Transverse colon (tissue), 4 donors: ENCODE results near the gene AJAP1. TPM values are rescaled to one million over a fixed set of nuclear protein-coding genes. Genes with fewer than 3 reads are reported as not detected.

Experiments used
- DNase-seq: peaks from one replicate; pipeline ENCODE4 v3.0.0-alpha.2; 2019
- H3K27ac ChIP-seq, 4 donors: fragments of 200-600 bp; sonication (generic); 2 replicates each; pipeline ENCODE4 v1.5.1; 2016 to 2018; ENCODE audit warnings: inconsistent platforms in 4 of 4
- H3K27me3 ChIP-seq: fragments of 200-600 bp; sonication (generic); 2 replicates; pipeline ENCODE4 v1.5.1; 2017; ENCODE audit warnings: inconsistent platforms
- H3K36me3 ChIP-seq, 4 donors: fragments of 200-600 bp; sonication (generic); 2 replicates each; pipeline ENCODE4 v1.5.1; 2017 to 2019; ENCODE audit warnings: inconsistent platforms in 4 of 4
- H3K4me1 ChIP-seq, 4 donors: fragments of 200-600 bp; sonication (generic); 2 replicates each; pipeline ENCODE4 v1.5.1; 2017 to 2020; ENCODE audit warnings: inconsistent platforms in 4 of 4
- H3K4me3 ChIP-seq, 4 donors: fragments of 200-600 bp; sonication (generic); 1 replicate in 1 of 4; 2 replicates in 3 of 4; pipeline versions ENCODE4 v1.5.1 to v1.6.1; 2017 to 2019; ENCODE audit warnings: inconsistent platforms in 4 of 4
- H3K9me3 ChIP-seq, 2 donors: fragments of 200-600 bp; sonication (generic); 2 replicates each; pipeline ENCODE4 v1.5.1; 2017 to 2019; ENCODE audit warnings: inconsistent platforms in 2 of 2
- CTCF ChIP-seq, 5 experiments: fragments of 200-600 bp in 3 of 5; fragments of 450-650 bp in 2 of 5; sonication (generic) in 3 of 5; IDR thresholded peaks; 1 replicate in 2 of 5; 2 replicates in 3 of 5; pipeline ENCODE4 v1.5.1; 2016 to 2017; ENCODE audit warnings: antibody characterized with exemption in 5 of 5, inconsistent platforms in 3 of 5, mild to moderate bottlenecking in 2 of 5, moderate library complexity in 1 of 5
- EP300 ChIP-seq: sonication (generic); formaldehyde crosslinking; IDR thresholded peaks from one replicate; pipeline ENCODE4 v1.6.1; 2017; ENCODE audit warnings: antibody characterized with exemption, low read depth
- POLR2A ChIP-seq: fragments of 450-650 bp; IDR thresholded peaks from one replicate; pipeline ENCODE4 v1.6.1; 2016; ENCODE audit warnings: antibody characterized with exemption, mild to moderate bottlenecking, moderate library complexity
- POLR2AphosphoS5 ChIP-seq, 3 donors: sonication (generic); formaldehyde crosslinking; IDR thresholded peaks; one replicate each; pipeline ENCODE4 v1.6.1; 2016; ENCODE audit warnings: antibody characterized with exemption in 3 of 3
- WGBS, 2 donors: methylation state at CpG; one replicate each; pipeline ENCODE4 v1.1.5; 2018; ENCODE audit warnings: low coverage in 1 of 2; 5-methylcytosine and 5-hydroxymethylcytosine counted together
- in situ Hi-C, 4 donors: fragments of 200-750 bp; cut with MboI; loops; one replicate each; pipeline versions ENCODE4 v1.15.0 to v1.15.1; 2017; ENCODE audit warnings: low sequenced_read_pairs in 3 of 4, low pct_ligation_motif_present in 1 of 4, low pct_unique_long_range_greater_than_20kb in 1 of 4
- intact Hi-C: fragments of 100-400 bp; cut with DNase I; formaldehyde crosslinking; loops from one replicate; pipeline ENCODE4 v1.15.1; 2023; ENCODE audit warnings: low total_unique reads
- total RNA-seq, 4 donors: library from RNA; depleted of rRNA; stranded (reverse); fragments of >200 nt; gene quantifications; one replicate each; pipeline ENCODE4 v1.1.0, GENCODE V29; 2016

AJAP1 gene
- total RNA-seq, 4 donors from 2014 or later: 0.14 to 0.16 TPM; not detected in 2

- Histone ChIP-seq H3K4me3 (no peak overlapping the region), H3K4me1 (no peaks in the 10 kb centered on the region), H3K27ac (no peak overlapping the region), H3K9me3 (no peaks in the 10 kb centered on the region), H3K27me3 (no peaks in the 10 kb centered on the region), H3K36me3 (no peaks in the 10 kb centered on the region)
- intact Hi-C loops: no loop called here
- no peak for DNase-seq
- WGBS, 2 donors: 74% methylated on average over 8 of the region's 8 CpGs; no CpG with 5 or more reads in 1 of the 2 donors
- in situ Hi-C loops: no loop called here
- no peak for TF ChIP-seq EP300
- no peak for TF ChIP-seq CTCF (IDR thresholded peaks at IDR 0.05)
- TF ChIP-seq POLR2A: no peak
- TF ChIP-seq POLR2AphosphoS5 (IDR thresholded peaks at IDR 0.05): no peak
Measured at GRCh38 chr1:4695241-4695640, 40.8 kb downstream of the AJAP1 start.

GRCh38 chr1:4696161-4696745 lies 41.8 kb downstream of the AJAP1 start:
- no peaks in the 10 kb centered on the region for H3K36me3 ChIP-seq
- no peak for DNase-seq
- no peak overlapping the region for H3K4me3 ChIP-seq
- TF ChIP-seq POLR2AphosphoS5 (IDR thresholded peaks at IDR 0.05): no peak
- TF ChIP-seq CTCF (IDR thresholded peaks at IDR 0.05): no peak
- TF ChIP-seq EP300: no peak
- no peak for TF ChIP-seq POLR2A
- H3K4me1 ChIP-seq: no peaks in the 10 kb centered on the region
- intact Hi-C loops: no loop called here
- H3K27me3 ChIP-seq: no peaks in the 10 kb centered on the region
- H3K27ac ChIP-seq: no peak overlapping the region
- 75% methylated on average over 12 of the region's 12 CpGs; no CpG with 5 or more reads in 1 of the 2 donors for WGBS, 2 donors
- in situ Hi-C loops: no loop called here
- H3K9me3 ChIP-seq: no peaks in the 10 kb centered on the region

- H3K27ac ChIP-seq: no peak overlapping the region
- no peak for TF ChIP-seq EP300
- no peak overlapping the region for H3K4me3 ChIP-seq
- H3K27me3 ChIP-seq: no peaks in the 10 kb centered on the region
- H3K36me3 ChIP-seq: no peaks in the 10 kb centered on the region
- in situ Hi-C loops: no loop called here
- no peaks in the 10 kb centered on the region for H3K9me3 ChIP-seq
- intact Hi-C loops: no loop called here
- no peaks in the 10 kb centered on the region for H3K4me1 ChIP-seq
- no peak for DNase-seq
- WGBS, 2 donors: 83 to 100% methylated on average over 1 to 2 of the region's 2 CpGs
Measured at GRCh38 chr1:4696753-4697152, 42.3 kb downstream of the AJAP1 start.

GRCh38 chr1:4697801-4698200 lies 43.4 kb downstream of the AJAP1 start:
- Histone ChIP-seq H3K36me3 (no peaks in the 10 kb centered on the region), H3K27ac (no peak overlapping the region), H3K4me1 (no peaks in the 10 kb centered on the region), H3K27me3 (no peaks in the 10 kb centered on the region), H3K9me3 (no peaks in the 10 kb centered on the region), H3K4me3 (no peak overlapping the region)
- no peak for DNase-seq
- intact Hi-C loops (no loop called here), in situ Hi-C loops (no loop called here)
- 88% methylated on average over 18 of the region's 19 CpGs; no CpG with 5 or more reads in 1 of the 2 donors for WGBS, 2 donors
- no peak for TF ChIP-seq CTCF (IDR thresholded peaks at IDR 0.05)
- no peak for TF ChIP-seq POLR2AphosphoS5 (IDR thresholded peaks at IDR 0.05)
- no peak for TF ChIP-seq POLR2A

GRCh38 chr1:4698911-4699310 lies 44.5 kb downstream of the AJAP1 start:
- in situ Hi-C loops: no loop called here
- H3K9me3 ChIP-seq: no peaks in the 10 kb centered on the region
- DNase-seq: no peak
- H3K36me3 ChIP-seq: no peaks in the 10 kb centered on the region
- TF ChIP-seq POLR2AphosphoS5 (IDR thresholded peaks at IDR 0.05) (no peak), POLR2A (no peak), CTCF (IDR thresholded peaks at IDR 0.05) (no peak), EP300 (no peak)
- H3K27me3 ChIP-seq: no peaks in the 10 kb centered on the region
- intact Hi-C loops: no loop called here
- no peak overlapping the region for H3K4me3 ChIP-seq
- no peaks in the 10 kb centered on the region for H3K4me1 ChIP-seq
- WGBS, 2 donors: 85 to 90% methylated on average over 2 to 8 of the region's 8 CpGs
- no peak overlapping the region for H3K27ac ChIP-seq
